GM18519 (cell line): ENCODE measurements around the gene WIPF3.
"Not testable (repeated sequence)": the region's sequence is repeated elsewhere in the genome, so short reads cannot be mapped to it uniquely, and the experiment has no call there.

Source experiments
- ATAC-seq: cut with Tn5 transposase; IDR thresholded peaks from one replicate; pipeline ENCODE4 v1.9.1; 2021; ENCODE audit warnings: mild to moderate bottlenecking, moderate library complexity; ENCODE audit not compliant: unreplicated experiment, low FRiP score

Gene WIPF3

GRCh38 chr7:29946428-29947186, 140.3 kb downstream of the WIPF3 start:
- ATAC-seq: no peak

GRCh38 chr7:29948587-29948986, 142.3 kb downstream of the WIPF3 start:
- no peak for ATAC-seq

DNA sequence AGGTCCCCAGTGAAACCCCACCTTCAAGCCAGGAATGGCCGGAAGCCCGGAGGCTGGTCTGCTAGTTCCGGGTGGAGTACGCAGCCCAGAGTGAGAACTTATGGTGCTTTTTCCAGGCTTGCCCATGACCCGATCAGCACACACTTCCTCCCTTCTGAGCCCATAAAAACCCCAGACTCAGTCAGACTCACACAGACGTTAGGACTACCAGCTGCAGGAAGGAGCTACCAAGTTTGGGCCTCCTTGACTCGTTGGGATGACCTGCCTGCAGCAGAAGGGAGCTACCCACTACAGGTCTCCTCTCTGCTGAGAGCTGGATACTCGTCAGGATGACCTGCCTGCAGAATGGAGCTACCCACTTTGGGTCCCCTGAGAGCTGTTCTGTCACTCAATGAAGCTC, 144.2 kb downstream of the WIPF3 start:
- ATAC-seq: no peak

DNA sequence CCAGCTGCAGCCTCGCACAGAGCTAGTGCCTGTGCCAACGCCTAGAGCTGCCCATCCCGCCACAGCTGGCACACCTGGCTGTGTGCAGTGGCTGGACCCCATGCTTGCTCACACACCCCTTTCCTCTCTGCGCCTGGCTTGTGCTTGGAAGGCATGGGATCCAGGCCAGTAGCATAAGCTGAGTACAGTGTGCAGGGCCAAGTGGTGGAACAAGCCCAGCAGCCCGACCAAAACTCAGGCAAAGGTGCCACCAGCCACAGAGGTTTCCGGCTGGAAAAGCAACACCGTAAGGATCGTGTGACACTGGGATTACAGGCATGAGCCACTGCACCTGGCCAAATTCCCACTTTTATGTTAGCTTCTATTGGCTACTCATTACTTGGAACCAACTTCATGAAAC, 144.9 kb downstream of the WIPF3 start:
- ATAC-seq: no peak

DNA sequence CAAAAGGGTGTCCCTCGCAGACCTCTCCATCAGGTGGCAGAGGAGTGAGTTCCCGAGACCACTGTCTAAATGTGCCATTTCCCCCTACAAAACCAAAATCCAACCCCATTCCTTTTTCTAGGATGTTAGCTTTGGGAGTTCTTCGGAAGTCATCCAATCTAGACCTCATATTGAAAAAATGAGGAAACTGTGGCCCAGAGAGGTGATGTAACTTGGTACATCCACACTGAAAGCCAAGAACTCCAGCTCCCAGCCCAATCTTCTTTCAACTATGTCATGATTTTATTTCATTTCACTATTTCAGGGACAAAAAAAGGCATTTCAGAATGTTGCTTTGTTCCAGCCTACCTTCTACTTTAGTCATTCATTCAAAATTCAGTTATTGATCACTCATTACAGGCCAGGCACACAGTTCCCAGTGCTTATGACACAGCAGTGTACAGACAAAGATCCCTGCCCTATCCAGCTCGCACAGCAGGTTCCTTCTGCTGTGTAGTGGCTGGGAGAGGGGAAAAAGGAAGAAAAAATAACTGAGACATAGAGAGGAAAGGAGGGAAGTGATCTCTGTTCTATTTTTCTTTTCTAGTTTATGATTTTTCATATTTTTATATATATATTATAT, 147.5 kb downstream of the WIPF3 start:
- no peak for ATAC-seq

GRCh38 chr7:29955075-29955792, 148.9 kb downstream of the WIPF3 start:
- no peak for ATAC-seq

DNA sequence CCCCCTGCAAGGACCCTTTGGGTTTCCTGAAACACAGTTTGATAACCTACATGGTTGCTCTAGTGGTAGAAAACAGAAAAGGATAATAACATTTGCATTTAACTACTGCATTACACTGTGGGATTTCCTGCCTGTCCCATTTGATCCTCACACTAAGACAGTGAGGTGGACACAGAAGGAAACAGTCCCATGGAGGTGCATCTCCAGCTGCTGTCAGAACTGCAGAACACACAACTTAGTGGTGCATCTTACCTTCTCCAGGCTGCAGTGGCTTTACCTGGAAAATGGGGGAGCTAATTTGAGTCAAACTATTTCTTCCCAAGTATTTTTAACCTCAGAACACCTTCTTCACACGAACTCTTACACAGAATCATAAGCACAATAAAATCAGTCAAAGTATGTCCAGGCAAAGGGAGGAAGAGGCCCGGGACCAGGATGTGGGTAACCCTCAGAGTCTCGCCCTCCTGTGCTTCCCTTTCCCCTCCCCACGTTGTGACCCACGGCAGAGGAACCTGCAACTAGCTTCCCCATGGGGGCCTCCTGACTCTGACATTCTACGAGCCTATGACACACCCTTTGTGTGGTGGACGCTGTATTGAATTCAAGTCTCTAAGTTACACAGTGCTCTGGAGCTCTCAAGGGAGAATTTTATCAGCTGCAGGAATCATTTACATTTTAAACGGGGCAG, 149.6 kb downstream of the WIPF3 start:
- ATAC-seq: no peak

DNA sequence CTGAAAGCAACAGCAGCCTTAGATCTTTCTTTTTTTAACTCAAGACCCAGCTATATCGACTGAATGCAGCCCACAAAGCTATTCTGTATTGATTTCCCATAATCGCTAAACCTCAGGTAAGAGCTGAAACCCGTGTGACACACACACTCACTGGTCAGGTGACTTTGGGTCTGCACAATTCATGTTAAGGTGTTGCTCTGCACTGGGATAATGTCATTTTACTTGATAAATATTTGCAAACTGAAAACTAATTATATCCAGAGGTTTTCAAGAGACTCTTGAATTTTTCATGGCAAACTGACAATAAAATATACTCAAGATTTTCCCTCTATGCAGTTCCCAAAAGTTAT, 150.2 kb downstream of the WIPF3 start:
- ATAC-seq: no peak

GRCh38 chr7:29957521-29958310, 151.4 kb downstream of the WIPF3 start:
- no peak for ATAC-seq

DNA sequence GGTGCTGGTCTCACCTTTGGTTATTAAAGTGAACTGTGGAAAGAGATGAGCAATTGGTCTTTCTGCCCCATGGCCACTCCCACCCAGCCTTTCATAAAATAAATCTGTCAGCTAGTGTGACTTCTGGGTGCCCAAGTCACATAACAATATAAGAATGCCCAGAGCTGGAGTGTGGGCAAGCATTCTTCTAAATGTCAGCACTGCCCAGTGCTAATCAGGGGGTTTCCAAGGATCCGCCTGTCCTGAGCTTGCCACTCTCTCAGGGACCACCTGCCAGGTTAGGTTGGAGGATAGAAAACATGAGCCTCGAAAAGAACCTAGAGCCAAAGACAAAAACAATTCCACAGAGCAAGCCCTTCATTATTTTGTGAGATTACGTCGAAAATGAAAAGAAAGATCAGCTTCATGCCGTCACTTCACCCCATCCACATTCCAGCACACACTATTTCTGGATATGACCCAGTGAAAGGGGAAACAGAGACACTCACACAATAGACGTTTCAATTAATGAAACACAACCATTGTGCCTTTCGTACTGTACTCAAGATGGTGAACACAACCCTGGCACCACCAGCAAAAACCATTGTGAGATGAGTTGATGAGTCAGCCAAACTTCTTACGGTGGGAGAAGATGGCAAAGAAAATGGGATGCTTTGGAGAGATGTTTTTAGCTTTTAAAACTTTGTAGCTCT, 152.5 kb downstream of the WIPF3 start:
- ATAC-seq: no peak

GRCh38 chr7:29961611-29962010, 155.3 kb downstream of the WIPF3 start:
- not testable (repeated sequence) for ATAC-seq

DNA sequence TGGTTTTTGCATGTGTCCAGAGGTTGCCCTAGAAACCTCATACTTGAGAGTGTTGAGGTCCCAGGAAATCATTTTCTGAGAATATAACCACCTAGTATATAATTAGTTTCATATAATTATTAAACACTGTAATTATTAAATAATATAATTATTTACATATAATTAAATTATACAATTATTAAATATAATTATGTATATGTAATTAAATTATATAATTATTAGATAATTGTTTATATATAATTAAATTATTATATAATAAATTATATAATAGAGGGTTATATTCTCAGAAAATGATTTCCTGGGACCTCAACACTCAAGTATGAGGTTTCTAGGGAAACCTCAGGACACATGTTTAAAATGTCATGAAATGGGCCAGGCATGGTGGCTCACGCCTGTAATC, 155.7 kb downstream of the WIPF3 start:
- no peak for ATAC-seq

- no peak for ATAC-seq
Measured at GRCh38 chr7:29965030-29965429, 158.7 kb downstream of the WIPF3 start.
